Lower lobe of right lung (tissue), 2 donors: ENCODE results near the gene RNF222. TPM values are rescaled to one million over a fixed set of nuclear protein-coding genes. Genes with fewer than 3 reads are reported as not detected.

ENCODE experiments used
- ATAC-seq, 2 donors: fragments of 200-7000 bp; cut with Tn5 transposase; one replicate each; pipeline ENCODE4 v1.9.1; 2020 to 2022; ENCODE audit warnings: mild to moderate bottlenecking in 2 of 2, moderate library complexity in 2 of 2
- DNase-seq: peaks from one replicate; pipeline ENCODE4 v3.0.0-alpha.2; 2020
- H3K27ac ChIP-seq: fragments of 200-600 bp; one replicate; pipeline ENCODE4 v1.8.0; 2022
- H3K27me3 ChIP-seq: fragments of 200-600 bp; one replicate; pipeline ENCODE4 v1.8.0; 2022; ENCODE audit warnings: low read depth
- H3K36me3 ChIP-seq: fragments of 200-600 bp; one replicate; pipeline ENCODE4 v1.8.0; 2022; ENCODE audit warnings: mild to moderate bottlenecking
- H3K4me1 ChIP-seq: fragments of 200-600 bp; one replicate; pipeline ENCODE4 v1.8.0; 2022
- H3K4me3 ChIP-seq: fragments of 200-600 bp; one replicate; pipeline ENCODE4 v1.8.0; 2022; ENCODE audit warnings: mild to moderate bottlenecking
- H3K9me3 ChIP-seq: fragments of 200-600 bp; one replicate; pipeline ENCODE4 v1.8.0; 2022
- CTCF ChIP-seq: fragments of 200-600 bp; IDR thresholded peaks from one replicate; pipeline ENCODE4 v1.8.0; 2022; ENCODE audit warnings: antibody characterized with exemption, mild to moderate bottlenecking
- intact Hi-C: fragments of 100-400 bp; cut with DNase I; formaldehyde crosslinking; loops from one replicate; pipeline ENCODE4 v1.11.0; 2022
- total RNA-seq: library from RNA; stranded (reverse); fragmentation: NEBNext Ultra II Directional; extraction: Animal tissue kit (Norgen Biotek cat#: 25700); gene quantifications from one replicate; pipeline ENCODE4 v1.2.1, GENCODE V29; 2021
- donor health status: DM: no; HTN: yes; CAD: no; lungs with severe emphysema.

The RNF222 gene
- total RNA-seq, 1 donor from 2014 or later, result not detected

GRCh38 chr17:8430966-8431365 is 33.3 kb upstream of the RNF222 start:
- peak overlapping the region; percentile 59 for H3K27ac ChIP-seq
- peaks cover 11% of the 10 kb centered on the region for H3K4me1 ChIP-seq
- H3K27me3 ChIP-seq, result no peaks in the 10 kb centered on the region
- ATAC-seq (no peak), DNase-seq (no peak)
- no peaks in the 10 kb centered on the region for H3K9me3 ChIP-seq
- intact Hi-C loops, result no loop called here
- no peak for TF ChIP-seq CTCF
- H3K4me3 ChIP-seq, result no peak overlapping the region
- no peaks in the 10 kb centered on the region for H3K36me3 ChIP-seq

GRCh38 chr17:8426802-8427201 is 29.2 kb upstream of the RNF222 start:
- DNase-seq (no peak), ATAC-seq (no peak)
- no peaks in the 10 kb centered on the region for H3K9me3 ChIP-seq
- no peak overlapping the region for H3K27ac ChIP-seq
- peaks cover 11% of the 10 kb centered on the region for H3K4me1 ChIP-seq
- H3K4me3 ChIP-seq, result no peak overlapping the region
- no peaks in the 10 kb centered on the region for H3K27me3 ChIP-seq
- TF ChIP-seq CTCF, result no peak
- intact Hi-C loops, result no loop called here
- H3K36me3 ChIP-seq, result no peaks in the 10 kb centered on the region

DNA sequence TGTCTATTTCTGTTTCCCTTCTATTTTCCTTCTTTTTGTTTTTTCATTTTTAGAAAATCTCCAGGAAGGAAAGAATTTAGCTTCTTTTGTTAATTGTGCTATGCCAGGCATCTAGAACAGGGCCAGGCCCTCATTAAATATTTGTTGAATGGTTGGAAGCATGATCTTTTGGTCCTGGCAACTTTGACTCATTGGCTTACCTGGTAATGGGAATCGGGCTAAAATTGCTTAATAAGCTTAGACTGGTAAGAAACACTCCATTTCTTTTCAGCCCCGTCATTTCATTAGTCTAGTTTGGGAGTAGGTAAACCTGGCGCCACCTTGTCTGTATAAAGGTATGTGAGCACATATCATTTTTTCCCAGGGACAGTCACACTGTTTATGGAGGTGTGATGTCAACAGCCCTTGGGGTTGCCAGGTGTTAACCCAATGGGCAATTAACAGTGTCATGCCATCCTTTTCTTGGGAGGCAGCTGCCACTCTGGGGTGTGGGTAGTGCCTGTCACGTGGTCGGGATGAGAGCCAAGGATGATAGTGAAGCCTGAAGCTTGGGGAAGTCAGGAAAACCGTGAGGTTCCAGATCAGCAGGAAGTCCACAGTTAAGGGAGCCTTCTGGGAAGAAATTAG is 28.6 kb upstream of the RNF222 start:
- Histone ChIP-seq H3K4me3 (no peak overlapping the region), H3K9me3 (no peaks in the 10 kb centered on the region), H3K27ac (no peak overlapping the region), H3K36me3 (no peaks in the 10 kb centered on the region), H3K27me3 (no peaks in the 10 kb centered on the region), H3K4me1 (peaks cover 10% of the 10 kb centered on the region)
- intact Hi-C loops, result no loop called here
- no peak for TF ChIP-seq CTCF
- ATAC-seq (peak; percentile 52 to 70), DNase-seq (no peak)

DNA sequence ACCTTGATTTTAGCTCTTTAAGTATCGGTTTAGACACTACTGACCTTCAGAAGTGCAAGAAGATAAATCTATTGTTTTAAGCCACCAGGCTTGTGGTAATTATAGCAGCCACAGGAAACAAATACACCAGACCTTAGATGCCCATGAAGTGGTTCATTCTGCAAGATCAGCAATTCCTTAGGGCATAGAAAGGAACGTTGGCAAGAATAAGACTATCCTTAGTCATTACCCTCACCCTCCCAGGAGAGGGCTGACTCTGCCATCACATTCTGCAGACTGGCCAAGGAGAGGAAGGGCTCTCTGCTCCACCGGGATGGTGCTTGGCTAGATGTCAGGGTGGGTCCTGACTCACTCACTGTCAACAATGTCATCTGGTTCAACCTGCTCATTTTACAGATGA is 23.9 kb upstream of the RNF222 start:
- H3K36me3 ChIP-seq, result no peaks in the 10 kb centered on the region
- intact Hi-C loops, result no loop called here
- H3K4me3 ChIP-seq, result no peak overlapping the region
- H3K27ac ChIP-seq, result no peak overlapping the region
- TF ChIP-seq CTCF, result no peak
- DNase-seq (no peak), ATAC-seq (no peak)
- H3K4me1 ChIP-seq, result peaks cover 33% of the 10 kb centered on the region
- H3K9me3 ChIP-seq, result no peaks in the 10 kb centered on the region
- no peaks in the 10 kb centered on the region for H3K27me3 ChIP-seq

GRCh38 chr17:8420041-8420934 is 22.7 kb upstream of the RNF222 start:
- Histone ChIP-seq H3K4me3 (no peak overlapping the region), H3K27me3 (no peaks in the 10 kb centered on the region), H3K9me3 (no peaks in the 10 kb centered on the region), H3K4me1 (peaks cover 33% of the 10 kb centered on the region), H3K27ac (peak overlapping the region; percentile 60), H3K36me3 (no peaks in the 10 kb centered on the region)
- intact Hi-C loops, result no loop called here
- DNase-seq (peak; percentile 74), ATAC-seq (peak; percentile 88 to 95)
- TF ChIP-seq CTCF, result no peak
